Neutrophil (primary cell): ENCODE data around the gene SAMD15.

Experiments
- H3K27ac ChIP-seq: fragments of 200-600 bp; sonication (generic); 2 replicates; pipeline ENCODE4 v1.5.1; 2016; ENCODE audit warnings: mild to moderate bottlenecking, moderate library complexity
- H3K27me3 ChIP-seq: fragments of 200-600 bp; sonication (generic); 2 replicates; pipeline ENCODE4 v1.6.0; 2016; ENCODE audit warnings: mild to moderate bottlenecking
- H3K36me3 ChIP-seq: fragments of 200-600 bp; sonication (generic); 2 replicates; pipeline ENCODE4 v1.5.1; 2017
- H3K4me1 ChIP-seq, 2 experiments: fragments of 200-600 bp in 1 of 2; sonication (generic) in 1 of 2; 1 replicate in 1 of 2; 2 replicates in 1 of 2; pipeline versions ENCODE4 v1.5.1 to v1.6.1; 2013 to 2016; ENCODE audit warnings: low read depth in 1 of 2, low read length in 1 of 2, mild to moderate bottlenecking in 1 of 2, moderate library complexity in 1 of 2; ENCODE audit not compliant: control insufficient read depth in 1 of 2, insufficient read depth in 1 of 2
- H3K4me3 ChIP-seq, 2 experiments: fragments of 200-600 bp in 1 of 2; sonication (generic) in 1 of 2; 1 replicate in 1 of 2; 2 replicates in 1 of 2; pipeline ENCODE4 v1.5.1; 2013 to 2016; ENCODE audit warnings: low read depth in 1 of 2, low read length in 1 of 2, mild to moderate bottlenecking in 1 of 2, moderate library complexity in 1 of 2
- H3K9me3 ChIP-seq: fragments of 200-600 bp; sonication (generic); 2 replicates; pipeline ENCODE4 v1.5.1; 2016
- CTCF ChIP-seq: fragments of 200-600 bp; sonication (generic); IDR thresholded peaks from 2 replicates; pipeline ENCODE4 v1.5.1; 2016; ENCODE audit warnings: antibody characterized with exemption

Gene SAMD15

GRCh38 chr14:77416836-77417235, 39.7 kb downstream of the SAMD15 start:
- no peaks in the 10 kb centered on the region for H3K4me1 ChIP-seq
- no peaks in the 10 kb centered on the region for H3K9me3 ChIP-seq
- no peak for TF ChIP-seq CTCF
- no peak overlapping the region for H3K4me3 ChIP-seq
- H3K36me3 ChIP-seq, result peaks cover 6% of the 10 kb centered on the region
- no peaks in the 10 kb centered on the region for H3K27me3 ChIP-seq
- no peak overlapping the region for H3K27ac ChIP-seq

- Histone ChIP-seq H3K4me1 (no peaks in the 10 kb centered on the region), H3K36me3 (peaks cover 49% of the 10 kb centered on the region), H3K9me3 (no peaks in the 10 kb centered on the region), H3K4me3 (no peak overlapping the region), H3K27ac (no peak overlapping the region), H3K27me3 (no peaks in the 10 kb centered on the region)
- TF ChIP-seq CTCF, result no peak
Observed at GRCh38 chr14:77421201-77421600, 44.0 kb downstream of the SAMD15 start.

- no peaks in the 10 kb centered on the region for H3K27me3 ChIP-seq
- no peak within 1 kb of the TSS for H3K27ac ChIP-seq
- no peaks in the 10 kb centered on the region for H3K9me3 ChIP-seq
- no peak within 1 kb of the TSS for H3K4me3 ChIP-seq
- peaks cover 71% of the 10 kb centered on the region for H3K36me3 ChIP-seq
- H3K4me1 ChIP-seq, result no peaks in the 10 kb centered on the region
- no peak for TF ChIP-seq CTCF
Observed at GRCh38 chr14:77423423-77423822, 46.2 kb downstream of the SAMD15 start, which contains the start of gene NOXRED1. NOXRED1 (minus strand) TSS chr14:77423523; CDS start chr14:77422889, 634 bp downstream.

GRCh38 chr14:77424862-77425261, 47.7 kb downstream of the SAMD15 start:
- no peaks in the 10 kb centered on the region for H3K4me1 ChIP-seq

GRCh38 chr14:77426396-77426795, 49.2 kb downstream of the SAMD15 start:
- H3K27me3 ChIP-seq, result no peaks in the 10 kb centered on the region
- no peak overlapping the region for H3K4me3 ChIP-seq
- H3K36me3 ChIP-seq, result peaks cover 89% of the 10 kb centered on the region
- no peak for TF ChIP-seq CTCF
- no peaks in the 10 kb centered on the region for H3K9me3 ChIP-seq
- no peak overlapping the region for H3K27ac ChIP-seq
- H3K4me1 ChIP-seq, result no peaks in the 10 kb centered on the region

More at GRCh38 chr14:77424862-77425261, 47.7 kb downstream of the SAMD15 start:
- peaks cover 85% of the 10 kb centered on the region for H3K36me3 ChIP-seq
- no peaks in the 10 kb centered on the region for H3K9me3 ChIP-seq
- no peak for TF ChIP-seq CTCF
- no peaks in the 10 kb centered on the region for H3K27me3 ChIP-seq
- no peak overlapping the region for H3K27ac ChIP-seq
- H3K4me3 ChIP-seq, result no peak overlapping the region

GRCh38 chr14:77436042-77436441, 58.9 kb downstream of the SAMD15 start:
- Histone ChIP-seq H3K36me3 (peaks cover 92% of the 10 kb centered on the region), H3K27ac (no peak overlapping the region), H3K4me1 (no peaks in the 10 kb centered on the region), H3K4me3 (no peak overlapping the region), H3K27me3 (no peaks in the 10 kb centered on the region), H3K9me3 (no peaks in the 10 kb centered on the region)
- TF ChIP-seq CTCF, result no peak
